ENCODE data around the gene SRSF3.
A peak's percentile ranks its signal among the peaks of the same experiment; 100 is the strongest.
"Not testable (repeated sequence)": the region's sequence is repeated elsewhere in the genome, so short reads cannot be mapped to it uniquely, and the experiment has no call there.

Gene SRSF3

GRCh38 chr6:36605560-36606391 is 11.6 kb downstream of the SRSF3 start:
- no peak for DNase-seq

DNA sequence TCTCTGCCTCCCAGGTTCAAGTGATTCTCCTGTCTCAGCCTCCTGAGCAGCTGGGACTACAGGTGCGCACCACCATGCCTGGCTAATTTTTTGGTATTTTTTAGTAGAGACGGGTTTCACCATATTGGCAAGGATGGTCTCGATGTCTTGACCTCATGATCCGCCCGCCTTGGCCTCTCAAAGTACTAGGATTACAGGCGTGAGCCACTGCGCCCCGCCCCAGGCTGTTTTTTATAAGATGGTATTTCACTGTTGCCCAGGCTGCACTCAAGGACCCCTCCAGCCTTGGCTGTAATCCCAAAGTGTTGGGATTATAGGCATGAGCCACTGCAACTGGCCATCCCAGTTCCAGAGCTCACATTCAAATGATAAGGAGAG is 13.1 kb downstream of the SRSF3 start:
- not testable (repeated sequence) for DNase-seq

DNA sequence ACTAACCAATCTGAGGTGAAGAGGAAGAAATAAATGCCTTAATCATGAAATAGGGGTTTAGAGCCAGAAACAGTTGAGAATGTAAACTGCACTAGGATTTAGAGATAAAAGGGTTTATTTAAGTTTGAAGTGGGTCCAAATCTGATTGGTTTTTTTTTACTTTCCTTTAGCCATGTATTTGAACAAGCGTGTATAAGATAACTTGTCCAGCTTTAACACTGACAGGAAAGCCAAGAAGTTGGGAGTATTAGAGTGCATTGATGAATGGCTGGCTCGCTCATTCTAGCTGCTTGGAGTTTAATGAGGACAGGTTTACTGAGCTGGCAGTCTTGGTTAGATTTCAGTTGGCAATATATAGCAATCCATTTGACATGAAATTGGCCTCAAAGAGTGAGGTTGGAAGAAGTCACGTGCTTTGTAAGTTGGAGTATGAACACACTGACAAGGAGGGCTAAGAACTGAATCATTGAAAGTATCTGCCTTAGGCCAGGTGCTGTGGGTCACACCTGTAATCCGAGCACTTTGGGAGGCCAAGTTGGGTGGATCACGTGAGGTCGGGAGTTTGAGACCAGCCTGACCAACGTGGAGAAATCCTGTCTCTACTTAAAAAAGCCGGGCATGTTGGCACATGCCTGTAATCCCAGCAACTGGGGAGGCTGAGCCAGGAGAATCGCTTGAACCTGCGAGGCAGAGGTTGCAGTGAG is 13.7 kb downstream of the SRSF3 start:
- no peak for DNase-seq

- DNase-seq: no peak
These were observed 14.8 kb downstream of the SRSF3 start for GRCh38 chr6:36608788-36609563.

DNA sequence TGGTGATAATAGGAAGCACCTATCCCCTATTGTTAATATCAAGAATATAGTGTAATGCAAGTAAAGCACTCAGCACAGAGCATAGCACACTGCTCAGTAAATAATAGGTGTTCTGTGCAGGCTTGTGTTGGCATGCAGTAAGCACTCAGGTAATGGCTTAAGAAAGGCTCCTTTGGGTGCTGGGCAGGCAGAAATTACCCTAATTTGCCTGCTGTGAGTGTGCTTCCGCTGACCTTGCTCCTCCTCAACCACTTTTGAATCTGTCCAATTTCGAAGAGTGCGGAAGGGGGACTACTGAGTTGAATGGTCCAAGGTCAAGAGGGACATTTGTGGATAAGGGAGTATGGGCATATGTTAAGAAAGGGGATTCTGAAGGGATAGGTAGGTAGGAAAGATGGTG is 15.4 kb downstream of the SRSF3 start:
- DNase-seq: no peak

GRCh38 chr6:36610041-36610955 is 16.1 kb downstream of the SRSF3 start:
- no peak for DNase-seq

DNA sequence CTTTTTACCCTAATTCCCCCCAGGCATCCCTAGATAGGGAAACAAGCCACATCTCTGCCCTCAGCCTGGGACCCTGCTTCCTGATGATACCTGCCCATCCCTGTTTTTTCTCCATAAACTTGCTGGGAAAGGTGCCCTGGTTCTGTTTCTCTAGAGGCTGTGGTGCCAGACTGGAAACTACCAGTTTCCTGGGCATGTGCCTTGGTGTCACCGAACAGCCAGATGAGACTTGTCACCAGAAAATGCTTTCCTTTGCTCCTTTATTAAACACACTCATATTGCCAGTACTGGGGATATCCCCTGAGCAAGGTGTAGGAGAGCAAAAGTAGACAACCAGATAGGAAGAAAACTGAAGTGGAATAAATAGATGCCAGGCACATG is 16.8 kb downstream of the SRSF3 start:
- DNase-seq: no peak

DNA sequence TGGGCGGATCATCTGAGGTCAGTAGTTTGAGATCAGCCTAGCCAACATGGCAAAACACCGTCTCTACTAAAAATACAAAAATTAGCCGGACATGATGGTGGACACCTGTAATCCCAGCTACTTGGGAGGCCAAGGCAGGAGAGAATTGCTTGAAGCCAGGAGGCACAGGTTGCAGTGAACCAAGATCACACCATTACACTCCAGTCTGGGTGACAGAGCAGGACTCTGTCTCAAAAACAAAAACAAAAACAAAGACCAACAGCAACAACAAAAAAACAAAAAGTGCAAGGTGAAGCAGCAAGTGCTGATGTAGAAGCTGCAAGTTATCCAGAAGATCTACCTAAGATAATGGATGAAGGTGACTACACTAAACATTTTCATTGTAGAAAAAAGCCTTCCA is 17.5 kb downstream of the SRSF3 start:
- not testable (repeated sequence) for DNase-seq

- no peak for DNase-seq
These were observed 18.0 kb downstream of the SRSF3 start for GRCh38 chr6:36612101-36612625.

DNA sequence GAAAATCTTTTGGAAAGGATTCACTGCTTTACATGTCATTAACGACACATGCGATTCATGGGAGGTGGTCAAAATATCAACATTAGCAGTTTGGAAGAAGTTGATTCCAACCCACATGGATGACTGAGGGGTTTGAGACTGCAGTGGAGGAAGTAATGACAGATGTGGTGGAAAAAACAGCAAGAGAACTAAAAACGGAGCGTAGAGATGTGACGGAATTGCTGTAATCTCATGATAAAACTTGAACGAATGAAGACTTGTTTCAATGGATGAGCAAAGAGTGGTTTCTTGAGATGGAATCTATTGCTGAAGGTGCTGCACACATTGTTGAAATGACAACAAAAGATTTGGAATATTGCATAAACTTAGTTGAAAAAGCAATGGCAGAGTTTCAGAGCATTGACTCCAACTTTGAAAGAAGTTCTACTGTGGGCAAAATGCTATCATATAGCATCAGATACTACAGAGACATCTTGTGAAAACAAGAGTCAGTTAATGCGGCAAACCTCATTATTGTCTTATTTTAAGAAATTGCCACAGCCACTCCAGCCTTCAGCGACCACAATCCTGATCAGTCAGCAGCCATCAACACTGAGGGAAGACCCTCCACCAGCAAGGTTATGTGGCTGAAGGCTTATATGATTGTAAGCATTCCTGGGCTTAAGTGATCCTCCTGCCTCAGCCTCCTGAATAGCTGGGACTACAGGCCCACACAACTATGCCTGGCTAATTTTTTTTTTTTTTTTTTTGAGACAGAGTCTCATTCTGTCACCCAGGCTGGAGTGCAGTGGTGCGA is 19.2 kb downstream of the SRSF3 start:
- no peak for DNase-seq

GRCh38 chr6:36615018-36615761 is 21.0 kb downstream of the SRSF3 start:
- peak; percentile 52 for DNase-seq

DNA sequence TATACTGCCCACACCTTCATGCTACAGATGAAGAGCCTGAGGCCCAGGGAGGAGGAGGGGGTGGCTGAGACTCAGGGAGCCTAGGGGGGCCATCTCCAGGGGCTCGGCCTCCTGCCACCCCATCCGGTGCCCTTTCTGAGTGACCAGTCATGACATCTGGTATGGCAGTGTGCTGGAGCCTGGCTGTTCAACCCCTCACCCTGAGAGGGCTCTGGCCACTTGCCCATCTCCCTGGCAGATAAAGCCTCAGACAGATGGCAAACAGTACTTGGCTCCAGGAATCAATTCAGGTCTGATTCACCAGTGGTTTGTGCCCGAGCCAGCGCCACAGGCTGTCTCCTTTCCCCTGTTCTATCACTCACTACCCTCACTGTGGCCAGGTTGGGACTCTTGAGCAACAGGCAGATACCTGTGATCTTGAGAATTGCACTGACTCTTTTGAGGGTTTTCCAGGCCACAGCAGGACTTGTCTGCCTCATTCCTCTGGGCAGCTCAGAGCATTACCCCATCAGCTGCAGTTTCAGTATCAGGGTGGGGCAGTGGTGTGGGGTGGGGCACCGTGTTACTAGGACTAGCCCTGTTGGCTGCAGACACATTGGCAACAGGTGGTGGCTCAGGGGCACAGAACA is 22.8 kb downstream of the SRSF3 start:
- no peak for DNase-seq

DNA sequence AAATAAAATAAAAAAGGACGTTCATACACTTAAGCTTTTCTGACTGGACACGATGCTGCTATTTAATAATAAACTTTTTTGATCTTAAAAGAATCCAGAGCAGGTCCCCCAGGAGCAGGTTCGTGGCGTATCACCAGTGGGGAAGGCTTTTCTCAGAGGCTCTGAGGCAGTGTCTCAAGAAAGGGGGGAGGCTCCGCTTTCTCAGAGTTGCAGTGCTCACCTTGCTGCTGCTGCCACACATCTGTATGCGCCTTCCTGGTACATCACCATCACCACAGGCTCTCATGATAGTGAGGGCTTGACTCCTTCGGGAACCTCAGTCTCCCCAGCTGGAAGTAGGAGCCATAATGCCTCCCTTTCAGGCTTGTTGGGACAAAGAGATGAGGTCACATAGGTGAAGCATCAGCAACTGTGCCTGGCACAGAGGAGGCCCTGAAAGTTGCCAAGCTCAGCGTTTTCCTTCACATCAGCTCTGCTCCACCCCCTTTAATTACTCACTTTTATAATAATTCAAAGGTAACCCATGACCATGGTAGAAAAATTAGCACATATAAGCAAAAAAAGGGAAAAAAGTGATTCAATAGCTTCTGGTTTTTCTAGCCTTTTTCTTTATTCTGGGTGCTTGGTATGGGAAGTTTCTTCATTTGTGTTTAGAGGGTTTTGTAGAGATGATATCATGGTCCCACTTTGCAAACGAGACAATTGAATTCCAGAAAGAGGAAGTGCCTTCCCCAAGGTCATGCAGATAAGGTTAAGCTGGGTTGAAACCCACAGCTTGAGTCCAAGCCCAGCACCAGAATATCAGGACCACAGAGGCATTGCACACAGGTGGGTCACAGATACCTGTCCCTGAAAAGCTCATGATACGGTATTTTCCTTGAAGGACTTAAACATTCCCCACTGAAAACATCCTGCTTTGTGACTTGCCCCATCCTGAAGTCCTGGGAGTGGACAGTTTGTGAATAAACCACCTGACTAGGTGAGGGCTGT is 24.5 kb downstream of the SRSF3 start:
- no peak for DNase-seq

DNA sequence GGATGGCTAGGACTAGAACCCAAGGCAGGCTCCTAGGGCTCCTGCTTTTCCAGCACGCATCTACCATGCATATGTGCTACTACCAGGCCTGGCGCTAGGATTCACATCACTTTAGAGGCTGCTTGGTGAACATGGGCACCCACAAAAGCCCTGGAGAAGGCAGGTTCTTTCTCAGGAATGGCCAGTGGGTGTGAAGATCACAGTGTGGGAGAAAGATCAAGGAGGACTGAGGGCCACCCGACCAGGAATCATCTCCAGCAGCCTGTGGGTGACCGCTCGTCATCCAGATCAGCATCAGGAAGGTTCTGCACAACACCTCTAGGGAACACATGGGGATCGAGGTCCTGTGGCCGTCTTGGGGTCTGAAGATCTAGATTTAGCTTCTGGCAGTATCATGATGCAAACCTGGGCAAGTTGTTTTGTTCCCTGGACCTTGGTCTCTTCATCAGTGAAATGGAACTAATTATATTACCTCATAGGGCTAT is 27.3 kb downstream of the SRSF3 start:
- DNase-seq: no peak

GRCh38 chr6:36622901-36623546 is 28.9 kb downstream of the SRSF3 start:
- no peak for DNase-seq

- DNase-seq: peak; percentile 81
These were observed 29.6 kb downstream of the SRSF3 start for GRCh38 chr6:36623547-36624459.
